Neuronal stem cell (in vitro differentiated cells): ENCODE results near the gene DMXL1.

ENCODE experiments used
- DNase-seq: peaks from one replicate; pipeline ENCODE4 v3.0.0-alpha.2; 2013; ENCODE audit warnings: low spot score
- H2AFZ ChIP-seq: one replicate; pipeline ENCODE4 v1.6.1; 2013; ENCODE audit warnings: mild to moderate bottlenecking, low read length, inconsistent platforms
- H2AK5ac ChIP-seq: 2 replicates; pipeline ENCODE4 v1.6.1; 2013; ENCODE audit warnings: low read depth, mild to moderate bottlenecking, inconsistent platforms, low read length, moderate library complexity, mixed read lengths
- H2BK120ac ChIP-seq: 2 replicates; pipeline ENCODE4 v1.6.1; 2013; ENCODE audit warnings: low read depth, mild to moderate bottlenecking, inconsistent platforms, low read length, moderate library complexity, mixed read lengths
- H2BK12ac ChIP-seq: one replicate; pipeline ENCODE4 v1.6.1; 2013; ENCODE audit warnings: low read length, inconsistent platforms
- H2BK15ac ChIP-seq: 2 replicates; pipeline ENCODE4 v1.6.1; 2013; ENCODE audit warnings: mild to moderate bottlenecking, low read length, inconsistent platforms, mixed read lengths
- H2BK5ac ChIP-seq: one replicate; pipeline ENCODE4 v1.6.1; 2013; ENCODE audit warnings: inconsistent platforms, mild to moderate bottlenecking, low read length, moderate library complexity
- H3K14ac ChIP-seq: one replicate; pipeline ENCODE4 v1.6.1; 2013; ENCODE audit warnings: low read length, inconsistent platforms
- H3K18ac ChIP-seq: 2 replicates; pipeline ENCODE4 v1.6.1; 2013; ENCODE audit warnings: low read length, inconsistent platforms
- H3K23ac ChIP-seq: 2 replicates; pipeline ENCODE4 v1.6.1; 2013; ENCODE audit warnings: low read depth, mild to moderate bottlenecking, mixed read lengths, low read length, inconsistent platforms; ENCODE audit not compliant: poor library complexity
- H3K27ac ChIP-seq: replicated peaks from 3 replicates; pipeline ENCODE4 v1.5.1; 2013; ENCODE audit warnings: low read length, inconsistent platforms
- H3K27me3 ChIP-seq, 3 experiments: 2 replicates each; pipeline ENCODE4 v1.6.1; 2013; ENCODE audit warnings: low read length in 3 of 3, mild to moderate bottlenecking in 2 of 3, inconsistent platforms in 1 of 3, low read depth in 1 of 3, mixed read lengths in 1 of 3, moderate library complexity in 1 of 3; ENCODE audit not compliant: control insufficient read depth in 3 of 3, insufficient read depth in 3 of 3
- H3K36me3 ChIP-seq, 2 donors: replicated peaks in 1 of 2; 2 replicates each; pipeline ENCODE4 v1.6.1; 2013; ENCODE audit warnings: low read length in 2 of 2; ENCODE audit not compliant: control insufficient read depth in 2 of 2, insufficient read depth in 2 of 2
- H3K4ac ChIP-seq: 2 replicates; pipeline ENCODE4 v1.6.1; 2013; ENCODE audit warnings: inconsistent platforms, mild to moderate bottlenecking, low read length, moderate library complexity
- H3K4me1 ChIP-seq, 2 donors: 1 replicate in 1 of 2; 2 replicates in 1 of 2; pipeline ENCODE4 v1.6.1; 2013; ENCODE audit warnings: low read length in 2 of 2, low read depth in 1 of 2; ENCODE audit not compliant: control insufficient read depth in 2 of 2, insufficient read depth in 1 of 2
- H3K4me2 ChIP-seq: one replicate; pipeline ENCODE4 v1.6.1; 2013; ENCODE audit warnings: mild to moderate bottlenecking, low read length, inconsistent platforms; ENCODE audit not compliant: insufficient read depth, poor library complexity, severe bottlenecking
- H3K4me3 ChIP-seq, 2 donors: 2 replicates each; pipeline ENCODE4 v1.5.1; 2013; ENCODE audit warnings: low read length in 2 of 2, mild to moderate bottlenecking in 2 of 2, inconsistent platforms in 1 of 2, moderate library complexity in 1 of 2
- H3K79me1 ChIP-seq: one replicate; pipeline ENCODE4 v1.6.1; 2013; ENCODE audit warnings: low read depth, mild to moderate bottlenecking, inconsistent platforms, low read length, moderate library complexity
- H3K9ac ChIP-seq: one replicate; pipeline ENCODE4 v1.6.1; 2013; ENCODE audit warnings: mild to moderate bottlenecking, low read depth, low read length, inconsistent platforms; ENCODE audit not compliant: poor library complexity
- H3K9me3 ChIP-seq, 2 donors: replicated peaks in 1 of 2; 2 replicates each; pipeline versions ENCODE3 to v1.6.1; 2013; ENCODE audit warnings: low read length in 2 of 2, mild to moderate bottlenecking in 2 of 2, inconsistent platforms in 1 of 2, low read depth in 1 of 2, mixed read lengths in 1 of 2, moderate library complexity in 1 of 2; ENCODE audit not compliant: control insufficient read depth in 2 of 2, insufficient read depth in 1 of 2
- H4K8ac ChIP-seq: one replicate; pipeline ENCODE4 v1.6.1; 2013; ENCODE audit warnings: low read depth, mild to moderate bottlenecking, inconsistent platforms, low read length, moderate library complexity
- H4K91ac ChIP-seq: one replicate; pipeline ENCODE4 v1.6.1; 2013; ENCODE audit warnings: low read length, low read depth, mild to moderate bottlenecking, inconsistent platforms; ENCODE audit not compliant: poor library complexity
- WGBS, 2 donors: extraction: QIAGEN DNeasy Blood & Tissue Kit; methylation state at CpG; one replicate each; pipeline ENCODE4 v1.1.7; 2013; ENCODE audit warnings: missing lambda C conversion rate in 2 of 2, mixed read lengths in 1 of 2; ENCODE audit not compliant: insufficient read length in 2 of 2, insufficient replicate concordance in 1 of 2; ENCODE audit errors: extremely low coverage in 2 of 2; 5-methylcytosine and 5-hydroxymethylcytosine counted together

Gene DMXL1

DNA sequence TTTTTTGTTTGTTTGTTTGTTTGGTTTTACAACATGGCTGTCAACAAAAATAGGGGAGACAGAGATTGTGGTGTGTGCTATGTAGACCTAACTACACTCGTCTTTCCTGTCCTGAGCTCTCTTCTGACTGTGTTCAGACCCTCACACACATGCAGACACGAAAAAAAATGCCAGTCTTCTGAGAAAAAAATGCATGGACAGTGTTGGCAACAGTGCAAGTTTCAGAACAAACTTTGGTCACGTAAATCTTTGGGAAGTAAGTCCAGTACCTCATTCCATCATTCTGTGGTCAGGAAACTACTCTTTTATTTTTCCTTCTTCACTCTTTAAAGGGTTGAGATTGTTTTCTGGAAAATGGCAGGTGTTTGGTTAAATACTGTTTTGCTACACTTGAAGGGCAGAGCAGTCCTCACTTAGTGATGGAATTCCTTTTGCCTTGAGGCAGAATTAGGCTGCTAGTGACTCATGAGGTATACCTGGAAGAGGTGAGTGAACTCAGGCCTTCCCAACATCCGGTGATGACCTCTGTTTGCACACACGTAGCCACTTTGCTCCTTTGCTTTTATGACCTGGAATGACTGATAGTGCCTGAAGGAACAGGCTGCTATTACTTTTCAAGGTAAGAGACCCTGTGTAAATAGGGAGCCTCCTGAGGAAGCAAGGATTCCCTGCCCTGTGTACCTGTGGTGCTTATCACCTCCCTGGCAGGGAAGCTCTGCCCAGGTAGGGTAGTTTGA is 203.3 kb downstream of the DMXL1 start:
- H2BK120ac ChIP-seq = no peak overlapping the region
- H3K4me1 ChIP-seq = peaks cover 0 to 6% of the 10 kb centered on the region in 2 donors

DNA sequence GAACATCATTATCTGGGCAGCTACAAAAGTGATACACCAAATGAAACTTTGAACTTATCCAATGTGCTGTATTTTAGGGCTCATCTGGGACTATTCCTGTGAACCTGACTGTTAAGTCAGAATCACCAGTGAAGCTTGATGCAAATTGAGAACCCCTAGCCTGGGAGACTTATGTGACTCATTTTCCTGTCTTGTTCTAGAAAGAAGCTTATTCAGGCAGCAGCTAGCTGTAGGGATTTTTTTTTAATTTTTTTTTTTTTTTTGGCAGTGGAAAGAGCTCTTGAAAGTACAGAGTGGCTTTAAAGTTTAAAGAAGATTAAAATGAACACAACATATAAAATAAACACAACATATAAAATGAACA is 203.9 kb downstream of the DMXL1 start:
- H2BK5ac ChIP-seq = no peak overlapping the region
- no peak overlapping the region for H2BK12ac ChIP-seq
- H2AK5ac ChIP-seq = no peak overlapping the region
- H2BK120ac ChIP-seq = no peak overlapping the region
- H4K8ac ChIP-seq = no peak overlapping the region
- no peaks in the 10 kb centered on the region for H3K36me3 ChIP-seq
- no peaks in the 10 kb centered on the region for H3K9me3 ChIP-seq
- peaks cover 0 to 4% of the 10 kb centered on the region in 2 donors for H3K4me1 ChIP-seq
- DNase-seq = no peak
- no peak overlapping the region for H3K9ac ChIP-seq
- no peaks in the 10 kb centered on the region for H3K27me3 ChIP-seq
- no peak overlapping the region for H3K4me3 ChIP-seq
- no peak overlapping the region for H2BK15ac ChIP-seq
- H4K91ac ChIP-seq = no peak overlapping the region
- H3K27ac ChIP-seq = no peak overlapping the region
- no peak overlapping the region for H3K4ac ChIP-seq
- H3K18ac ChIP-seq = no peak overlapping the region
- no peak overlapping the region for H3K4me2 ChIP-seq
- H2AFZ ChIP-seq = no peak overlapping the region
- no peak overlapping the region for H3K14ac ChIP-seq
- H3K79me1 ChIP-seq = no peaks in the 10 kb centered on the region
- H3K23ac ChIP-seq = no peak overlapping the region

More for the DNA sequence above, 203.3 kb downstream of the DMXL1 start:
- H3K27ac ChIP-seq = no peak overlapping the region
- no CpG with 5 or more reads among the region's 5 CpGs for WGBS, 2 donors
- no peak overlapping the region for H2AK5ac ChIP-seq
- no peak overlapping the region for H3K4me2 ChIP-seq
- no peak overlapping the region for H2AFZ ChIP-seq
- no peak overlapping the region for H3K14ac ChIP-seq
- no peaks in the 10 kb centered on the region for H3K36me3 ChIP-seq
- H3K4ac ChIP-seq = no peak overlapping the region
- no peak overlapping the region for H2BK12ac ChIP-seq
- no peaks in the 10 kb centered on the region for H3K27me3 ChIP-seq
- H4K8ac ChIP-seq = no peak overlapping the region
- peaks cover 2% of the 10 kb centered on the region for H3K79me1 ChIP-seq
- no peak overlapping the region for H2BK15ac ChIP-seq
- no peak for DNase-seq
- no peak overlapping the region for H4K91ac ChIP-seq
- H3K18ac ChIP-seq = no peak overlapping the region
- H2BK5ac ChIP-seq = no peak overlapping the region
- H3K9ac ChIP-seq = no peak overlapping the region
- H3K9me3 ChIP-seq = no peaks in the 10 kb centered on the region
- no peak overlapping the region for H3K23ac ChIP-seq
- no peak overlapping the region for H3K4me3 ChIP-seq

DNA sequence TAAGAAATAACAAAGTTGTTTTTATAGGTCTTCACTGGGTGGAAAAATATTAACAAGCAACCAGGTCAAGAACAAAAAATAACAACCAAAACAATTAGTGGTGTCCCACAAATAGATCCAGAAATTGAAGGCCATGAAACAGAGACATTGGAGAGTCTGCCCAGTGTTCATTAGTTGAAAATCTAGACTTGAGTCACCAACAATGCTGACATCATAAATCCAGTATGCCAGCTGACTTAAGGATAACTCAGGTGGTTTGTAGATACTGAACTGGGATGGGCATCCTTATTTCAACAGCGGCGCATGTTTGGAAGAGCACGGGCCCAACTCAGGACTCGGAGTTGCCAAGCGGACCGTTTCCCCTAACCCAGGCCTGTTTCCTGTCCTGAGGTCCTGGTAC is 204.3 kb downstream of the DMXL1 start:
- no peak overlapping the region for H3K4me2 ChIP-seq

DNA sequence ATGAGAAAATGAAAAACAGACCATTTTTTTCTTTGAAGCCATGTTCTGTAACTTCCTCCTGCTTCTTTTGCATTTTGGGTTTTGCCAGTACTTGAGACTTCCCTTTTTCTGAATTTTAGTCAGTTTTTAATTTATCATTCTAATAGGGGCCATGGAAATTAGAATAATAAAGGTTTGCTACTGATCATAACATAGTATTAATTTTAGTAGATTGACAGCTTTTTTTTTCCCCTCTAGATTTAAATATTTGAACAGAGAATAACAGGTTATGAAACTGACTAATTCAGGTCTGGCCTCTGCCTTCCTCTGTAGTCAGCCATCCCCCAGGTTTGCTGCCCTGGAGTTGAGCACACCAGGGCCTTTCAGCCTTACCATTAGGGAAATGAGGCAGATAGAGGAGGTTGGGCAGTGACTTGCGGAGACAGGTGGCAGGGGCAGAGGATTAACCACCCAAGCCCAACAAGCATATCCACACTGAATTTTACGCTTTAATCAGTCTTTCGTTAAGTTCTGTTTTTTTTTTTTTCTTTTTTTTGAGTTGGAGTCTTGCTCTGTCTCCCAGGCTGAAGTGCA is 204.8 kb downstream of the DMXL1 start:
- Histone ChIP-seq H3K23ac (no peak overlapping the region), H3K79me1 (no peaks in the 10 kb centered on the region), H4K8ac (no peak overlapping the region), H3K36me3 (no peaks in the 10 kb centered on the region), H3K4ac (no peak overlapping the region), H3K4me1 (peaks cover 0 to 4% of the 10 kb centered on the region in 2 donors), H3K9me3 (no peaks in the 10 kb centered on the region), H3K4me2 (no peak overlapping the region), H4K91ac (no peak overlapping the region), H2BK12ac (no peak overlapping the region), H2BK15ac (no peak overlapping the region), H2AK5ac (no peak overlapping the region), H3K27me3 (no peaks in the 10 kb centered on the region), H3K27ac (no peak overlapping the region), H3K18ac (no peak overlapping the region), H2BK120ac (no peak overlapping the region), H3K14ac (no peak overlapping the region), H3K9ac (no peak overlapping the region), H3K4me3 (no peak overlapping the region), H2AFZ (no peak overlapping the region), H2BK5ac (no peak overlapping the region)
- no peak for DNase-seq
- WGBS, 2 donors = no CpG with 5 or more reads among the region's 3 CpGs

More for the DNA sequence above, 204.3 kb downstream of the DMXL1 start:
- Histone ChIP-seq H2BK120ac (no peak overlapping the region), H3K23ac (no peak overlapping the region), H2BK15ac (no peak overlapping the region), H3K79me1 (no peaks in the 10 kb centered on the region), H3K4ac (no peak overlapping the region), H3K9me3 (no peaks in the 10 kb centered on the region), H3K4me1 (peaks cover 0 to 4% of the 10 kb centered on the region in 2 donors), H3K18ac (no peak overlapping the region), H3K36me3 (no peaks in the 10 kb centered on the region), H4K8ac (no peak overlapping the region), H2AFZ (no peak overlapping the region), H2BK12ac (no peak overlapping the region), H3K9ac (no peak overlapping the region), H3K27me3 (no peaks in the 10 kb centered on the region), H3K4me3 (no peak overlapping the region), H4K91ac (no peak overlapping the region), H2BK5ac (no peak overlapping the region), H3K27ac (no peak overlapping the region), H3K14ac (no peak overlapping the region), H2AK5ac (no peak overlapping the region)
- DNase-seq = no peak
- no CpG with 5 or more reads among the region's 6 CpGs for WGBS, 2 donors
